Measurements from ENCODE around the gene THAP7. TPM values are rescaled to one million over a fixed set of nuclear protein-coding genes. Genes with fewer than 3 reads are reported as not detected.

Gene THAP7
- total and polyA plus RNA-seq, 2 donors (not counting 3 experiments of a cell fraction or from before 2014, with no cell fraction given): 13.5 to 24.4 TPM

GRCh38 chr22:21032037-21032867, 30.3 kb upstream of the THAP7 start, which contains the start of gene SLC7A4:
Gene SLC7A4, minus strand, starts transcription at chr22:21032561. Its CDS starts 749 bp downstream, at chr22:21031812.
- FAIRE-seq: no peak
- DNase-seq (ENCODE audit: low read depth, low spot score): no peak
- no peaks in the 10 kb centered on the region for H3K79me2 ChIP-seq (ENCODE audit: control insufficient read depth, insufficient read depth, low read length)
- H3K4me1 ChIP-seq (ENCODE audit: control insufficient read depth, extremely low read depth, insufficient read depth, low read length): no peaks in the 10 kb centered on the region
- H3K4me3 ChIP-seq (replicated peaks in 1 of 3; ENCODE audit: insufficient read depth in 1 of 3, low read depth in 1 of 3, low read length in 3 of 3): no peak within 1 kb of the TSS
- no peaks in the 10 kb centered on the region for H3K9me1 ChIP-seq (replicated peaks; ENCODE audit: control insufficient read depth, extremely low read depth, insufficient read depth, low read length)
- BruUV-seq (replicated peaks): no TSS peak
- dilution Hi-C loops (cut with MboI; ENCODE audit: extremely low pct_ligation_motif_present, low sequenced_read_pairs) (no loop called here), intact Hi-C loops (cut with micrococcal nuclease) (no loop called here)
- no peak within 1 kb of the TSS for H2AFZ ChIP-seq (ENCODE audit: low read depth, low read length)
- no peak within 1 kb of the TSS for H3K4me2 ChIP-seq (ENCODE audit: insufficient read depth, low read length)
- ChIA-PET POLR2A (no interaction called here), CTCF (no interaction called here)
- peaks cover 26 to 27% of the 10 kb centered on the region in 2 experiments for H3K27me3 ChIP-seq (ENCODE audit: control insufficient read depth in 2 of 2, insufficient read depth in 2 of 2, low read length in 2 of 2)
- H3K27ac ChIP-seq (ENCODE audit: insufficient read depth, low read depth, low read length): no peak within 1 kb of the TSS
- no peaks in the 10 kb centered on the region for H4K20me1 ChIP-seq (replicated peaks; ENCODE audit: control insufficient read depth, extremely low read depth, insufficient read depth, low read length)
- no peaks in the 10 kb centered on the region for H3K9me3 ChIP-seq (replicated peaks; ENCODE audit: control insufficient read depth, insufficient read depth, low read length)
- TF ChIP-seq EZH2 (IDR thresholded peaks at IDR 0.05; ENCODE audit: borderline replicate concordance, low read depth, low read length, severe bottlenecking) (peak; percentile 84), POLR2A (IDR thresholded peaks at IDR 0.05; ENCODE audit: low read depth, low read length) (no peak)
- no peaks in the 10 kb centered on the region for H3K36me3 ChIP-seq (ENCODE audit: control insufficient read depth in 2 of 2, extremely low read depth in 1 of 2, insufficient read depth in 2 of 2, low read length in 2 of 2)
- H3K9ac ChIP-seq (replicated peaks; ENCODE audit: extremely low read depth, insufficient read depth, low read length): no peak within 1 kb of the TSS

GRCh38 chr22:21031545-21032036, 29.7 kb upstream of the THAP7 start:
- Histone ChIP-seq H3K9me3 (replicated peaks; ENCODE audit: control insufficient read depth, insufficient read depth, low read length) (no peaks in the 10 kb centered on the region), H3K27me3 (ENCODE audit: control insufficient read depth in 2 of 2, insufficient read depth in 2 of 2, low read length in 2 of 2) (peaks cover 26 to 27% of the 10 kb centered on the region in 2 experiments), H3K36me3 (ENCODE audit: control insufficient read depth in 2 of 2, extremely low read depth in 1 of 2, insufficient read depth in 2 of 2, low read length in 2 of 2) (no peaks in the 10 kb centered on the region), H3K27ac (ENCODE audit: insufficient read depth, low read depth, low read length) (no peak overlapping the region), H3K9ac (replicated peaks; ENCODE audit: extremely low read depth, insufficient read depth, low read length) (no peak overlapping the region), H3K4me1 (ENCODE audit: control insufficient read depth, extremely low read depth, insufficient read depth, low read length) (no peaks in the 10 kb centered on the region), H3K9me1 (replicated peaks; ENCODE audit: control insufficient read depth, extremely low read depth, insufficient read depth, low read length) (no peaks in the 10 kb centered on the region), H2AFZ (ENCODE audit: low read depth, low read length) (no peak overlapping the region), H3K4me3 (replicated peaks in 1 of 3; ENCODE audit: insufficient read depth in 1 of 3, low read depth in 1 of 3, low read length in 3 of 3) (no peak overlapping the region), H3K79me2 (ENCODE audit: control insufficient read depth, insufficient read depth, low read length) (no peaks in the 10 kb centered on the region), H3K4me2 (ENCODE audit: insufficient read depth, low read length) (no peak overlapping the region), H4K20me1 (replicated peaks; ENCODE audit: control insufficient read depth, extremely low read depth, insufficient read depth, low read length) (no peaks in the 10 kb centered on the region)
- TF ChIP-seq MAX (IDR thresholded peaks at IDR 0.05; ENCODE audit: insufficient read depth, insufficient read length) (no peak), POLR2AphosphoS5 (IDR thresholded peaks at IDR 0.05; ENCODE audit: insufficient read depth, low read depth, low read length) (no peak), JUN (IDR thresholded peaks at IDR 0.05; ENCODE audit: borderline replicate concordance, insufficient read depth, insufficient read length, low read depth) (no peak), EZH2 (IDR thresholded peaks at IDR 0.05; ENCODE audit: borderline replicate concordance, low read depth, low read length, severe bottlenecking) (no peak), MYC (IDR thresholded peaks at IDR 0.05; ENCODE audit: low read depth, low read length) (no peak)
- dilution Hi-C loops (cut with MboI; ENCODE audit: extremely low pct_ligation_motif_present, low sequenced_read_pairs): no loop called here
- DNase-seq (ENCODE audit: low read depth, low spot score): no peak
- CTCF ChIA-PET: no interaction called here
- intact Hi-C loops (cut with micrococcal nuclease): no loop called here
- BruUV-seq (replicated peaks): no TSS peak
- no peak for FAIRE-seq
- POLR2A ChIA-PET: no interaction called here

All from endothelial cell of umbilical vein (primary cell).